H1 (cell line): ENCODE data around the gene LANCL3. TPM values are rescaled to one million over a fixed set of nuclear protein-coding genes. Genes with fewer than 3 reads are reported as not detected.

Experiments used
- CTCF ChIA-PET: fragments of 300-600 bp; sonication (Branson Sonifier 250); formaldehyde crosslinking; loops from one replicate; lab custom pipeline; 2021; ENCODE audit not compliant: partially characterized antibody; lab: Charles Lee
- POLR2A ChIA-PET: fragments of 300-600 bp; sonication (Branson Sonifier 250); formaldehyde crosslinking; loops from one replicate; lab custom pipeline; 2021; ENCODE audit warnings: inconsistent platforms; ENCODE audit not compliant: partially characterized antibody; lab: Charles Lee
- DNase-seq, 2 experiments: peaks; one replicate each; pipeline versions ENCODE4 v3.0.0 to v3.0.0-alpha.2; 2010 to 2022; ENCODE audit warnings: low spot score in 2 of 2, low read depth in 1 of 2, mixed read lengths in 1 of 2
- FAIRE-seq: peaks from 2 replicates; lab custom pipeline; 2011; peaks lifted over from hg19 to GRCh38; lab: Jason Lieb, UNC
- H2AFZ ChIP-seq: 2 replicates; pipeline ENCODE4 v1.8.1; 2012; ENCODE audit warnings: low read length, inconsistent platforms
- H2AK5ac ChIP-seq: 2 replicates; pipeline ENCODE4 v1.6.1; 2013; ENCODE audit warnings: low read depth, low read length
- H2BK120ac ChIP-seq: replicated peaks from 2 replicates; pipeline ENCODE3; 2013; ENCODE audit warnings: low read depth, low read length, inconsistent platforms
- H2BK12ac ChIP-seq: 2 replicates; pipeline ENCODE4 v1.6.1; 2013; ENCODE audit warnings: low read depth, low read length
- H2BK15ac ChIP-seq: 2 replicates; pipeline ENCODE4 v1.6.1; 2013; ENCODE audit warnings: low read length
- H2BK20ac ChIP-seq: 2 replicates; pipeline ENCODE4 v1.6.1; 2013; ENCODE audit warnings: low read length
- H2BK5ac ChIP-seq: 2 replicates; pipeline ENCODE4 v1.6.1; 2013; ENCODE audit warnings: low read depth, low read length
- H3K14ac ChIP-seq: 2 replicates; pipeline ENCODE4 v1.6.1; 2013; ENCODE audit warnings: inconsistent platforms; ENCODE audit not compliant: insufficient read length
- H3K18ac ChIP-seq: 2 replicates; pipeline ENCODE4 v1.6.1; 2013; ENCODE audit warnings: low read length; ENCODE audit errors: extremely low read depth
- H3K23ac ChIP-seq: 2 replicates; pipeline ENCODE4 v1.6.1; 2013; ENCODE audit warnings: inconsistent platforms; ENCODE audit not compliant: insufficient read length
- H3K23me2 ChIP-seq: 2 replicates; pipeline ENCODE4 v1.6.1; 2013; ENCODE audit warnings: low read depth, low read length
- H3K27ac ChIP-seq: 2 replicates; pipeline ENCODE4 v1.6.1; 2011; ENCODE audit warnings: low read depth, low read length, inconsistent platforms
- H3K27me3 ChIP-seq, 4 experiments: replicated peaks in 1 of 4; 1 replicate in 1 of 4; 2 replicates in 3 of 4; pipeline versions ENCODE4 v1.6.1 to v1.8.1; 2011 to 2013; ENCODE audit warnings: low read length in 3 of 4, mild to moderate bottlenecking in 3 of 4, inconsistent platforms in 2 of 4, mixed read lengths in 2 of 4, moderate library complexity in 1 of 4; ENCODE audit not compliant: control insufficient read depth in 3 of 4, insufficient read depth in 3 of 4; ENCODE audit errors: extremely low read depth in 1 of 4
- H3K36me3 ChIP-seq, 4 experiments: 2 replicates each; pipeline versions ENCODE4 v1.6.1 to v1.8.1; 2011 to 2013; ENCODE audit warnings: mild to moderate bottlenecking in 4 of 4, low read length in 3 of 4, moderate library complexity in 2 of 4, control low read depth in 1 of 4, inconsistent platforms in 1 of 4; ENCODE audit not compliant: insufficient read depth in 4 of 4, control insufficient read depth in 2 of 4
- H3K4ac ChIP-seq: replicated peaks from 2 replicates; pipeline ENCODE3; 2013; ENCODE audit warnings: low read length, low read depth, mixed read lengths, inconsistent platforms; ENCODE audit not compliant: insufficient read length
- H3K4me1 ChIP-seq, 4 experiments: replicated peaks in 1 of 4; 1 replicate in 1 of 4; 2 replicates in 3 of 4; pipeline versions ENCODE4 v1.6.1 to v1.8.1; 2011 to 2013; ENCODE audit warnings: low read length in 3 of 4, inconsistent platforms in 2 of 4, mixed read lengths in 1 of 4; ENCODE audit not compliant: insufficient read depth in 4 of 4, control insufficient read depth in 3 of 4
- H3K4me2 ChIP-seq, 2 experiments: 2 replicates each; pipeline versions ENCODE4 v1.6.1 to v1.8.1; 2011 to 2013; ENCODE audit warnings: low read depth in 2 of 2, low read length in 2 of 2, control low read depth in 1 of 2, inconsistent platforms in 1 of 2, mild to moderate bottlenecking in 1 of 2; ENCODE audit not compliant: insufficient read depth in 1 of 2
- H3K4me3 ChIP-seq, 4 experiments: fragments of 200-600, 300-600 bp in 1 of 4; sonication (generic), shearing (Covaris generic), sonication (Bioruptor Twin) in 1 of 4; 2 replicates each; pipeline versions ENCODE4 v1.5.1 to v1.8.1; 2011 to 2016; ENCODE audit warnings: low read length in 4 of 4, low read depth in 3 of 4, control low read depth in 2 of 4, inconsistent platforms in 2 of 4, mild to moderate bottlenecking in 2 of 4, mixed read lengths in 1 of 4, moderate library complexity in 1 of 4; ENCODE audit not compliant: insufficient read depth in 2 of 4; ENCODE audit errors: extremely low read depth in 1 of 4
- H3K56ac ChIP-seq: replicated peaks from 2 replicates; pipeline ENCODE3; 2013; ENCODE audit warnings: low read depth, mild to moderate bottlenecking, mixed read lengths, low read length, inconsistent platforms; ENCODE audit not compliant: insufficient read length
- H3K79me1 ChIP-seq: 2 replicates; pipeline ENCODE4 v1.6.1; 2013; ENCODE audit warnings: low read depth, low read length, control low read depth
- H3K79me2 ChIP-seq, 2 experiments: 2 replicates each; pipeline versions ENCODE4 v1.6.1 to v1.8.1; 2012 to 2013; ENCODE audit warnings: low read length in 2 of 2, mild to moderate bottlenecking in 2 of 2, inconsistent platforms in 1 of 2; ENCODE audit not compliant: insufficient read depth in 2 of 2, control insufficient read depth in 1 of 2
- H3K9ac ChIP-seq, 4 experiments: replicated peaks in 1 of 4; 1 replicate in 1 of 4; 2 replicates in 3 of 4; pipeline versions ENCODE4 v1.6.1 to v1.8.1; 2011 to 2013; ENCODE audit warnings: low read depth in 3 of 4, low read length in 3 of 4, control low read depth in 2 of 4, mild to moderate bottlenecking in 2 of 4, moderate library complexity in 2 of 4, inconsistent platforms in 1 of 4; ENCODE audit errors: extremely low read depth in 1 of 4
- H3K9me3 ChIP-seq, 2 experiments: 2 replicates each; pipeline versions ENCODE4 v1.6.1 to v1.8.1; 2012 to 2013; ENCODE audit warnings: mild to moderate bottlenecking in 2 of 2, moderate library complexity in 2 of 2, control low read depth in 1 of 2, inconsistent platforms in 1 of 2, low read depth in 1 of 2, low read length in 1 of 2, mixed read lengths in 1 of 2; ENCODE audit not compliant: insufficient read depth in 2 of 2
- H4K20me1 ChIP-seq, 2 experiments: replicated peaks in 1 of 2; 2 replicates each; pipeline versions ENCODE3 to v1.8.1; 2011 to 2013; ENCODE audit warnings: inconsistent platforms in 2 of 2, low read length in 2 of 2, mild to moderate bottlenecking in 1 of 2; ENCODE audit not compliant: insufficient read depth in 2 of 2, control insufficient read depth in 1 of 2
- H4K5ac ChIP-seq: 2 replicates; pipeline ENCODE4 v1.6.1; 2013; ENCODE audit warnings: low read length, low read depth, mixed read lengths, inconsistent platforms; ENCODE audit not compliant: insufficient read length
- H4K8ac ChIP-seq: 2 replicates; pipeline ENCODE4 v1.8.0; 2013; ENCODE audit warnings: mild to moderate bottlenecking, moderate library complexity, low read length, inconsistent platforms; ENCODE audit not compliant: insufficient read depth; ENCODE audit errors: extremely low read depth
- H4K91ac ChIP-seq: replicated peaks from 2 replicates; pipeline ENCODE3; 2013; ENCODE audit warnings: low read length, mixed read lengths, inconsistent platforms; ENCODE audit not compliant: insufficient read length
- CHD1 ChIP-seq: IDR thresholded peaks from 2 replicates; pipeline ENCODE4 v1.6.1; 2012; ENCODE audit warnings: low read depth, low read length, improper control_type of control experiment
- GTF2F1 ChIP-seq: IDR thresholded peaks from 2 replicates; pipeline ENCODE4 v1.6.1; 2012; ENCODE audit warnings: low read depth, low read length, improper control_type of control experiment, borderline replicate concordance
- KDM1A ChIP-seq: fragments of 200-600, 300-600 bp; sonication (generic); IDR thresholded peaks from 2 replicates; pipeline ENCODE4 v1.7.1; 2016; ENCODE audit warnings: mild to moderate bottlenecking, low read length, borderline replicate concordance
- KDM4A ChIP-seq: IDR thresholded peaks from one replicate; pipeline ENCODE4 v1.7.1; 2012; ENCODE audit warnings: low read depth, mild to moderate bottlenecking, moderate library complexity, low read length, inconsistent platforms; ENCODE audit not compliant: severe bottlenecking
- RAD21 ChIP-seq, 2 experiments: IDR thresholded peaks in 1 of 2; conservative IDR thresholded peaks in 1 of 2; 2 replicates each; pipeline ENCODE4 v1.6.1; 2011; ENCODE audit warnings: low read depth in 2 of 2, low read length in 2 of 2, improper control_type of control experiment in 1 of 2, inconsistent platforms in 1 of 2, mild to moderate bottlenecking in 1 of 2, moderate library complexity in 1 of 2
- RXRA ChIP-seq: IDR thresholded peaks from 2 replicates; pipeline ENCODE4 v1.6.1; 2011; ENCODE audit warnings: low read depth, mild to moderate bottlenecking, low read length, moderate library complexity; ENCODE audit not compliant: insufficient read depth
- SP2 ChIP-seq: IDR thresholded peaks from 2 replicates; pipeline ENCODE4 v1.6.1; 2012; ENCODE audit warnings: mild to moderate bottlenecking, low read length, inconsistent platforms
- TCF12 ChIP-seq: IDR thresholded peaks from 2 replicates; pipeline ENCODE4 v1.6.1; 2011; ENCODE audit warnings: low read depth, mild to moderate bottlenecking, low read length
- USF2 ChIP-seq: IDR thresholded peaks from 2 replicates; pipeline ENCODE4 v1.6.1; 2011; ENCODE audit warnings: low read length, improper control_type of control experiment
- WGBS, 2 experiments: shearing (Covaris generic) in 1 of 2; methylation state at CpG; one replicate each; pipeline versions ENCODE4 v1.1.6 to v1.1.7; 2013 to 2015; ENCODE audit warnings: low lambda C conversion rate in 2 of 2, mixed read lengths in 2 of 2, inconsistent platforms in 1 of 2, low coverage in 1 of 2, missing lambda C conversion rate in 1 of 2; ENCODE audit not compliant: insufficient replicate concordance in 2 of 2, insufficient coverage in 1 of 2, insufficient read length in 1 of 2; ENCODE audit errors: extremely low coverage in 1 of 2, missing lambda C conversion rate in 1 of 2; 5-methylcytosine and 5-hydroxymethylcytosine counted together
- polyA plus RNA-seq, 7 experiments: library from polyadenylated mRNA; depleted of rRNA in 3 of 7; stranded (reverse) in 5 of 7; unstranded in 2 of 7; fragments of >200 nt in 5 of 7; fragments of 200-250 nt in 2 of 7; gene quantifications; 1 replicate in 5 of 7; 2 replicates in 1 of 7; 4 replicates in 1 of 7; pipeline versions ENCODE4 v1.2.1 to v1.2.3, GENCODE V29; 2011 to 2013; ENCODE audit warnings: missing spikeins in 2 of 7, mixed read lengths in 2 of 7
- total RNA-seq: library from RNA; stranded (reverse); fragmentation: NEBNext Ultra II Directional; extraction: Animal tissue kit (Norgen Biotek cat#: 25700); gene quantifications from 2 replicates; pipeline ENCODE4 v1.2.1, GENCODE V29; 2021

LANCL3 gene
- total and polyA plus RNA-seq, 2 of the 8 experiments (the other 6 are each of a cell fraction or from before 2014, with no cell fraction given), result 0.11 to 0.37 TPM

DNA sequence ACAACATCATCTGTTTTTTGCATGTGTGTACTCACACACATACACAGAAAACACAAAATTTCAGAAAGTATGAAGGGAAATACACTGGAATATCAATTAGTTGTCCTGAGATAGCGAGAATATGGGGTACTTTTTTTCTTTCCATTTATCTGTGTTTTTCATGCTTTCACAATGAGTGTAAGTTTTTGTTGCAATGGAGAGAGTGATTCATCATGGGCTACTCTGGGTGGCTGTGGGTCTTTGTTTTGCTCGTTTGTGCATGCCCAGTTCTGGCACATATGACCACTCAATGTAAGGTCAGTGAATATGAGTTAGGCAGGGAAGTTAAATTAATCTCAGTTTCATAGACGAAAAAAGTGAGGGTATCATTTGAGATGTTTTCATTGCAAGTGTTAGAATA, 141.0 kb downstream of the LANCL3 start:
- DNase-seq, result no peak
- CTCF ChIA-PET, result no interaction called here
- no peak for FAIRE-seq
- H2AK5ac ChIP-seq, result no peak overlapping the region
- H3K27ac ChIP-seq, result no peak overlapping the region
- H3K4me3 ChIP-seq, result no peak overlapping the region
- WGBS, 2 experiments, result 90% methylated on average over 3 of the region's 3 CpGs; no CpG with 5 or more reads in 1 of the 2 experiments
- no peak overlapping the region for H3K9ac ChIP-seq
- no peaks in the 10 kb centered on the region for H3K79me1 ChIP-seq
- POLR2A ChIA-PET, result no interaction called here
- H3K14ac ChIP-seq, result no peak overlapping the region
- no peaks in the 10 kb centered on the region for H3K27me3 ChIP-seq
- no peak overlapping the region for H3K4ac ChIP-seq
- H4K8ac ChIP-seq, result no peak overlapping the region
- no peak overlapping the region for H2BK20ac ChIP-seq
- H3K4me1 ChIP-seq, result no peaks in the 10 kb centered on the region
- H4K20me1 ChIP-seq, result no peaks in the 10 kb centered on the region
- H3K56ac ChIP-seq, result no peak overlapping the region
- H3K4me2 ChIP-seq, result no peak overlapping the region
- no peak overlapping the region for H3K23ac ChIP-seq
- H2BK5ac ChIP-seq, result no peak overlapping the region
- H4K91ac ChIP-seq, result no peak overlapping the region
- H2AFZ ChIP-seq, result no peak overlapping the region
- H3K18ac ChIP-seq, result no peak overlapping the region
- H3K23me2 ChIP-seq, result no peaks in the 10 kb centered on the region
- no peaks in the 10 kb centered on the region for H3K79me2 ChIP-seq
- H3K36me3 ChIP-seq, result no peaks in the 10 kb centered on the region
- H3K9me3 ChIP-seq, result no peaks in the 10 kb centered on the region; a peak in 1 of 4 replicates
- H4K5ac ChIP-seq, result no peak overlapping the region
- no peak overlapping the region for H2BK12ac ChIP-seq
- no peak for TF ChIP-seq SP2
- TF ChIP-seq RXRA, result no peak
- no peak for TF ChIP-seq KDM4A
- TF ChIP-seq GTF2F1, result no peak
- no peak for TF ChIP-seq KDM1A
- TF ChIP-seq TCF12, result no peak
- TF ChIP-seq RAD21 (IDR thresholded peaks at IDR 0.05 in 1 of 2, conservative IDR thresholded peaks at IDR 0.05 in 1 of 2; ENCODE audit: low read depth in 2 of 2, low read length in 2 of 2), result no peak
- TF ChIP-seq CHD1, result no peak
- TF ChIP-seq USF2, result no peak
- no peak overlapping the region for H2BK120ac ChIP-seq
- H2BK15ac ChIP-seq, result no peak overlapping the region
